Measurements from ENCODE around the gene UBD.

Gene UBD

DNA sequence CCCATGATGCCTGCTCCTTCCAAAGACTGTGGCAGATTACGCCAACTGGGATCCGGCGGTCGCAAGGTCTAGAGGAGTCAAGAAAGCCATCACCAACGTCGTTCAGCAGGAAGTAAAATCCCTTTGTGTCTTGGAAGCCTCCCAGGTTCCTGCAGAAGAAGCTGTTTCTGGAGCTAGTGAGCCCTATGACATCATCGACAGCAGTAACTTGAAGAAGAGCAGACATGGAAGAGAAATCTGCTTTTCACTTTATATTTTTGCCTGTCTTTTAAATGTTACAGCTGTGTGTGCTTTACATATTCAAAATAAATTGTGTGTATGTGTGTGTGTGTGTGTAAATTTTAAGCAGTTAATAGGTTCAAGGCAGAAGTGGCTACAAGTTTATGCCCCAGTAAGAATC lies 18.0 kb upstream of the UBD start:
- Histone ChIP-seq H3K27me3 (ENCODE audit: insufficient read depth, poor library complexity, severe bottlenecking) (no peaks in the 10 kb centered on the region), H3K4me3 (ENCODE audit: severe bottlenecking) (no peak overlapping the region), H3K36me3 (ENCODE audit: low read depth) (no peaks in the 10 kb centered on the region), H3K9me3 (ENCODE audit: severe bottlenecking) (no peaks in the 10 kb centered on the region), H3K27ac (ENCODE audit: poor library complexity, severe bottlenecking) (no peak overlapping the region), H3K4me1 (ENCODE audit: insufficient read depth, poor library complexity, severe bottlenecking) (no peaks in the 10 kb centered on the region)
- ATAC-seq (ENCODE audit: low read depth) (no peak), DNase-seq (ENCODE audit: low spot score) (no peak)
- TF ChIP-seq, protein P1, sequence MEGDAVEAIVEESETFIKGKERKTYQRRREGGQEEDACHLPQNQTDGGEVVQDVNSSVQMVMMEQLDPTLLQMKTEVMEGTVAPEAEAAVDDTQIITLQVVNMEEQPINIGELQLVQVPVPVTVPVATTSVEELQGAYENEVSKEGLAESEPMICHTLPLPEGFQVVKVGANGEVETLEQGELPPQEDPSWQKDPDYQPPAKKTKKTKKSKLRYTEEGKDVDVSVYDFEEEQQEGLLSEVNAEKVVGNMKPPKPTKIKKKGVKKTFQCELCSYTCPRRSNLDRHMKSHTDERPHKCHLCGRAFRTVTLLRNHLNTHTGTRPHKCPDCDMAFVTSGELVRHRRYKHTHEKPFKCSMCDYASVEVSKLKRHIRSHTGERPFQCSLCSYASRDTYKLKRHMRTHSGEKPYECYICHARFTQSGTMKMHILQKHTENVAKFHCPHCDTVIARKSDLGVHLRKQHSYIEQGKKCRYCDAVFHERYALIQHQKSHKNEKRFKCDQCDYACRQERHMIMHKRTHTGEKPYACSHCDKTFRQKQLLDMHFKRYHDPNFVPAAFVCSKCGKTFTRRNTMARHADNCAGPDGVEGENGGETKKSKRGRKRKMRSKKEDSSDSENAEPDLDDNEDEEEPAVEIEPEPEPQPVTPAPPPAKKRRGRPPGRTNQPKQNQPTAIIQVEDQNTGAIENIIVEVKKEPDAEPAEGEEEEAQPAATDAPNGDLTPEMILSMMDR (IDR thresholded peaks at IDR 0.05; ENCODE audit: poor library complexity, severe bottlenecking), result no peak

DNA sequence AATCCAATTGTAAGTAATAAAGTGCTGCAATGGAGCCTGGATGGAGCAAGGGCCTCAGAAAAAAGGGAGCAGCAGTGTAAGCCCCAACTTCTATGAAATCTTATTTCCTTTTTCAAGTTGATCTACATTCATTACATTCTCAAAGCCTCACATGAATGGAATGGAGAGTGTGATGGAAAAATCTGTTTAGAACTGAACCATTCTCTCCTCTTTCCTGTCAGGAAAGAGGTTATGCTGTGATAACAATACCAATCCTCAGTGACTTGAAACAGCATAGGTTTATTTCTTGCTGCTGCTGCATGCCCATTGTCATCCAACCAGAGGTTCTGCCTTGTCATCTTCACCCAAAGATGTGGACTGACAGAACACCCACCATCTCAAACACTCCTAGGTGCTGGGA lies 16.5 kb upstream of the UBD start:
- Histone ChIP-seq H3K27me3 (ENCODE audit: insufficient read depth, poor library complexity, severe bottlenecking) (no peaks in the 10 kb centered on the region), H3K9me3 (ENCODE audit: severe bottlenecking) (no peaks in the 10 kb centered on the region), H3K36me3 (ENCODE audit: low read depth) (no peaks in the 10 kb centered on the region), H3K4me3 (ENCODE audit: severe bottlenecking) (no peak overlapping the region), H3K4me1 (ENCODE audit: insufficient read depth, poor library complexity, severe bottlenecking) (no peaks in the 10 kb centered on the region), H3K27ac (ENCODE audit: poor library complexity, severe bottlenecking) (no peak overlapping the region)
- no peak for DNase-seq (ENCODE audit: low spot score)
- no peak for ATAC-seq (ENCODE audit: low read depth)
- TF ChIP-seq, protein P1 (IDR thresholded peaks at IDR 0.05; ENCODE audit: poor library complexity, severe bottlenecking), result no peak

DNA sequence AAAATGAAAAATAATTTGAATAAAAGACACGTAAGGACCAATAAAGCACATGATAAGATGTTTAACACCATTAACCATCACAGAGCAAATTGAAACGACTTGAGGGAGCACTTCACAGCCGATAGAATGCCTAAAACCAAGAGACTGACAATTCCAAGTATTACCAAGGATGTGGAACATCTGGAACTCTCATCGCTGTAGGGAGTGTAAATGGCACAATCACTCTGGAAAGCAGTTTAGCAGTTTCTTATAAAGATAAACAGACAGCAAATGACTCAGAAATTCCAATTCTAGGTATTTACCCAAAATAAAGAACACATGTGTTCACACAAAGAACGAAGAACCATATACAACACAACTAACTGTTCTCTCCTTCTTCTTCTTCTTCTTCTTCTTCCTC lies 8.5 kb upstream of the UBD start:
- H3K36me3 ChIP-seq (ENCODE audit: low read depth), result no peaks in the 10 kb centered on the region
- peaks cover 10% of the 10 kb centered on the region for H3K27me3 ChIP-seq (ENCODE audit: insufficient read depth, poor library complexity, severe bottlenecking)
- no peaks in the 10 kb centered on the region for H3K4me1 ChIP-seq (ENCODE audit: insufficient read depth, poor library complexity, severe bottlenecking)
- no peaks in the 10 kb centered on the region for H3K9me3 ChIP-seq (ENCODE audit: severe bottlenecking)
- ATAC-seq (ENCODE audit: low read depth), result no peak
- TF ChIP-seq, protein P1 (IDR thresholded peaks at IDR 0.05; ENCODE audit: poor library complexity, severe bottlenecking), result no peak
- no peak for DNase-seq (ENCODE audit: low spot score)
- no peak overlapping the region for H3K4me3 ChIP-seq (ENCODE audit: severe bottlenecking)
- H3K27ac ChIP-seq (ENCODE audit: poor library complexity, severe bottlenecking), result no peak overlapping the region

DNA sequence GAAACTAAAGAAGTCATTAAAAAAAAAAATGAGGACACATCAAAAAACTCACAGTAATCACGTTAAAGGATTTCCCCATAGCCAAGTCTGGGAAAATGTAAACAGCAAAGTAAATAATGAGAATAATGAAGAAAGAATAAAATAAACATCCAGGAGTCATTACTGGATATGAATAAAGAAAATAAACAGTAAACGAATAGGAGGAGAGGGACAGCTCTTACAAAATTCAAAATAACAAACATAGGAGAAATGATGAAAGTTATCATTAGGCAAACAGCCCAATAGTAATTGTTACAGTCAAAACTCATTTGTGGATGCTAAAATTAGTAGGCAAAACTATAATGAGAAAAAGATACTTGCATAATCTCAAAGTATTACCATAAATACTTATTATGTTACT lies 8.0 kb upstream of the UBD start:
- Histone ChIP-seq H3K27me3 (ENCODE audit: insufficient read depth, poor library complexity, severe bottlenecking) (peaks cover 10% of the 10 kb centered on the region), H3K4me1 (ENCODE audit: insufficient read depth, poor library complexity, severe bottlenecking) (no peaks in the 10 kb centered on the region), H3K4me3 (ENCODE audit: severe bottlenecking) (no peak overlapping the region), H3K36me3 (ENCODE audit: low read depth) (no peaks in the 10 kb centered on the region), H3K27ac (ENCODE audit: poor library complexity, severe bottlenecking) (no peak overlapping the region), H3K9me3 (ENCODE audit: severe bottlenecking) (no peaks in the 10 kb centered on the region)
- ATAC-seq (ENCODE audit: low read depth) (no peak), DNase-seq (ENCODE audit: low spot score) (no peak)
- TF ChIP-seq, protein P1 (IDR thresholded peaks at IDR 0.05; ENCODE audit: poor library complexity, severe bottlenecking), result no peak

DNA sequence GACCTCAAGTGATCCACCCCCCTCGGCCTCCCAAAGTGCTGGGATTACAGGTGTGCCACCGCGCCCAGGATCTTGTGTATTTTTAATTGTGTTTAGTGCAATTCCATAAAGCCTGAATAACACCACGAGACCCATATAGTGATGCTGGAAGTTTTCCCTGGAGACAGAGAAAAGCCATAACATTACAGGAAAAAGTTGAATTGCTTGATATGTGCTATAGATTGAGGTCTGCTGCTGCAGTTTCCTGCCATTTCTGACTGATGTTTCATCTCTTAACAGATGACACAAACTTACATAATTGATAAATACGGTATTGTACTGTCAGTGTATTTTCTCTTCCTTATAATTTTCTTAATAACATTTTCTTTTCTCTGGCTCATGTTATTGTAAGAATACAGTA lies 7.3 kb upstream of the UBD start:
- Histone ChIP-seq H3K4me3 (ENCODE audit: severe bottlenecking) (no peak overlapping the region), H3K36me3 (ENCODE audit: low read depth) (no peaks in the 10 kb centered on the region), H3K27me3 (ENCODE audit: insufficient read depth, poor library complexity, severe bottlenecking) (peaks cover 10% of the 10 kb centered on the region), H3K4me1 (ENCODE audit: insufficient read depth, poor library complexity, severe bottlenecking) (no peaks in the 10 kb centered on the region), H3K9me3 (ENCODE audit: severe bottlenecking) (no peaks in the 10 kb centered on the region), H3K27ac (ENCODE audit: poor library complexity, severe bottlenecking) (no peak overlapping the region)
- TF ChIP-seq, protein P1 (IDR thresholded peaks at IDR 0.05; ENCODE audit: poor library complexity, severe bottlenecking), result no peak
- DNase-seq (ENCODE audit: low spot score), result no peak
- no peak for ATAC-seq (ENCODE audit: low read depth)
